Glomerular visceral epithelial cell (primary cell): ENCODE data around the gene HSD3B1.
"Not testable (repeated sequence)": the region's sequence is repeated elsewhere in the genome, so short reads cannot be mapped to it uniquely, and the experiment has no call there.

Experiments
- DNase-seq: peaks from one replicate; pipeline ENCODE4 v3.0.0-alpha.2; 2016; ENCODE audit errors: extremely low spot score

Gene HSD3B1

DNA sequence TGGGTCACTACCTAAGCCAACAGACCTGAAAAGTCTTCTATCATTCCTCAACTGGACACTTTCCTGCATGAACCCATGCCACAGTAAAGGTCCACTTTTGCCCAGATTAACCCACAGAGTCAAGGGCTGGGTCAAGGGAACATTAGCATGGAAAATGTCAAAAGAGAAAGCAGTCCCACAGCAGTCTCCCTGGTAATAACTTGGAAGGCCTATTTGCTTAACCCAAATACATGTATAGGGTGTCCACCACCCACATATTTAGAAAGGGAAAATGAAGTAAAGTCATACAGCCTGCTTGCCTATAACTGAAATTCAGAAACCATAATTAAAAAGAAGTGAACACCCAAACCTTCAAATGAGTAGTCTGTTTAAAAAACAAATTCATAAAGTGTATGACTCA lies 16.1 kb upstream of the HSD3B1 start:
- DNase-seq, result no peak

DNA sequence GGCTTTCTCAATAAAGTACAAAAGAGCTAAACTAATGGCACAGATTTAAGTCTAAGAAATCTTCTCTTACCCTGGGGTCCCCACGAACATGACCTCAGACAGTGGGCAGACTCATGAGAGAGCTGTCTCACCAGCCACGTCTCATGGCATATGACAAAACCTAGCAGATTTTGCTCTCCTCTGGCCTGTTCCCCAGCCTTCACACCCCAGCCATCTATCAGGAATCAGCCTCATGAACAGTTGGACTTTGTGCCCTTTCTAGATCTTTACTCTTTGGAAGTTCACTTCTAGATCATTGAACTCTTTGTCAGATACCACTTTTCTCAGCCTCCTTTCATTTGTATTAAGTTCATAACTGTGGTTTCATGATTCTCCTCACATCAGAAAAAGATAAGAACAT lies 14.2 kb upstream of the HSD3B1 start:
- no peak for DNase-seq

DNA sequence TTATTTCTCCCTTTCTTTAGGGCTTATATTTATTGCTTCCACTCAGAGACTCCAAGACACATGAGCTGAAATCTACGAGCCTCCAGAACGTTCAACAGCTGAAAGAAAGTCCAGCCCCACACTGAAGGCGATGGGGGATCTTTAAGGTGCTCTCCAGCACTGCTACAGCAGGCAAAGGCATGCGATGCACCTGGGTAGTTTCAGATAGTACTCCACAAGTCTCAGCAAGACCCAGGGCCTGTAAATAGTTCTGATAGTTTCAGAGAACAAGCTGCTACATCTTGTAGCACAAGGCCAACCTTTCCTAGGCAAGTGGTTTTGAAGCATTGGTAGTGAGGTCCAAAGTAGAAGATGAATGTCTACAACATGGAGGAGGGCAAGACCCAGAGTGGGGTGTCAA lies 2.2 kb upstream of the HSD3B1 start:
- DNase-seq, result no peak

DNA sequence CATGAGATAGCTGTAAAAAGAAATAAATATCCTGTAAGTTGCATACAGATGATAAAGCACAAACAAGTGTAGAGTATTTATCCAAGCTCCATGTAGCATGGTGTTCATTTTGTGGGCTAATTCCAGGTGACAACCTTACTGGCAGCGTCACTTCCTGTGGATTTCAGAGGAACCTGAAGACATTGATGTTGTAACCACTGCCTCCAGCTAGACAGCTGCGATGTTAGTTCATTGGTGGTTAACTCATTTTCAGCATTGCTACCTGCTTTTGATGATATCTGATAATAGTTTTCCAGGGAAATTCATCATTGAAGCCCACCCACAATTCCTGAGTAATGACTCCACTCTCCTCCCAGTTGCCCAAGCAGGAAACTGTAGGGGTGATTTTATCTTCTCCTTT lies 3.0 kb downstream of the HSD3B1 start:
- DNase-seq, result no peak

DNA sequence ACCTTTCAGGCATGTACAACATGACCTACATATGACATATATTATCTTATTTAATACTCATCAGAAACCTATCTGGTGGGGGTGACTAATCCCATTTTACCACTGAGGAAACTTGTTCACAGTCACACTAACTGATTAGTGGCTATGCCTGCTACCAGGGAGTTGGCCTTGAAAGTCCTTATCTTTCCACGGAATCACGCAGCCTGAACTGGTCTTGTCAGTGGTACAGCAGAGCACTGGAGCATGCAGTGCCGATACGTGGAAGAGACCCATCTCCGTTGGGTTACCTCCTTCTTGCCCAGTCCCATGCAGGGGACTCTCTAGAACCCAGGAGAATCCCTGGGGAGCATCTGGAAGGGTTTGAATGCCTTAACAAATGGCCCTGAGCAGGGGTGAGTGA lies 8.2 kb downstream of the HSD3B1 start:
- DNase-seq, result no peak

DNA sequence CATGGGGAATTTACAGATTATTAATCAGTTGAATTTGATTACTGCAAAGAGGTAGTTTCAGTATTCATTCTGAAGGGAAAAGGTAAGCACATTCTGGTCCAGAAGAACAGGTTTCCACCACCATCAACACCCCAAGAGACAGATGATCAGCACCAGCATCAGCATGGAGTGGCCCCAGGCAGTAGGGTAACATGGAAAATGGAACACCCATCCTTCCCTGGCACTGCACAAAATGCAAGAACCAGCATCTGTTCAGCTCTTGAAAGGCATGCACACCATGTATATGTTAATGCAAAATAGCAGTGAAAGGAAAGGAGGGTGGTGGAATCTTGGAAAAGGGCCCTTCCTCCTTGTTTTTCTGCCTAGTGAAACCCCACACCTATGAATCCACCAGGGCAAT lies 9.2 kb downstream of the HSD3B1 start:
- no peak for DNase-seq

DNA sequence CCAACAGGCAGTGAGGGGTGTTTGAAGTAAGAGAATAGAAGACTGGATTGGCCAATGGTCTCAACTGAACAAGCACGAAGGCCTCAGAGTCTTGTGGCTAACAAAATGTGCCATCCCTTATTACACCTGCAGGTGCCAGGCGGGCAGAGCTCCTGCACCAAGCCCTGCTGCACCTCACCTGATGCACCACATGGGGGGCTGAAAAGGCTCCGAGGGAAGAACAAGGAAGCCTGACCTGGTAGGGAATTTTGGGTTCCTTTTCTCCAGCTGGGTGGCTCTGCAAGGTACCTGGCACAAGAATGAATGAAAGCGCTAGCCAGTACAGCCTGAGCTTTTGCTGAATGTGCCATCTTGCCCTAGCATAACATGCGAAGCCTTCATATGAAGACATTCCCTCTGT lies 9.7 kb downstream of the HSD3B1 start:
- DNase-seq, result no peak

DNA sequence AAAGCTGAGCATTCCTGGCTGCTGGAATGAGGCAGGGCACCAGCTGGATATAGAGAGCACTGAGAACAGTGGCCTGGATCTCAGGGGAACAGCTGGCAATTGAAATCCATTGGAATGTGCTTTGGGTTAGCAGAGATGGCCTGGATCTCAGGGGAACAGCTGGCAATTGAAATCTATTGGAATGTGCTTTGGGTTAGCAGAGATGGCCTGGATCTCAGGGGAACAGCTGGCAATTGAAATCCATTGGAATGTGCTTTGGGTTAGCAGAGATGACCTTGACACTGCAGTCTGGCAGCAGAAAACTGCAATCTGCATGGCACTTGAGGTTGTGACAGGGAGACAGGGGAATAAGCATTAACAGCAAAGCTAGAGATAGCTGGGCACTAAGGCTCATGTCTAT lies 10.7 kb downstream of the HSD3B1 start:
- not testable (repeated sequence) for DNase-seq

DNA sequence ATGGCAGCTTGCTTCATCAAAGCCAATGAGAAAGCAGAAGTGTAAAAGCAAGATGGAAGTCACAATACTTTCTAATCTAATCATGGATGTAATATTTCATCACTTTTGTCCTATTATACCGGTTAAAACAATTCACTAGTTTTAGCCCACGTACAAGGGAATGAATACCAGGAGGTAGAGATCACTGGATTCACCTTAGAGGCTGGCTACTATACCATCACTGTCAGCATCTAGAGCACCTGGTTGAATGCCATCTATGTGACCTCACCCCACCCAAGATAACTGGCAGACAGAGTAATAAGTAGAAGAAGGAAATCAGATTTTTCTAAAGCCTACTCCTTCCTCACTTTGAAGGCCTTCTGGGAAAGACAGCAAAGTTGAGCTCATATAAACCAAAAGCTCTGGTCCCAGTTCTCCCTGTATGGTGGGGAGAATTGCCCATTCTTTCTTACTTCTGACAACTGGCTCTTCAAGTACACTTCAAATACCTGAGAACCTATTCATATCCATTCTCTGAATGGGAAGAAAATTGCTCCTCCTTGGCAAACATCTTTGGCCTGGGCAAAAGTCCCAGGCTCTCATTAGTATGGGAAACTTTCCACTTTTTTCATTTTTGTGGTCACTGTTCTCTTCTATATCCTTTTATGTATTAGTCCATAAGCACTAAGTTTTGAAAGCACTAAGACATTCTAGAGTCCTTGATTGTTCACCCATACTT lies 24.8 kb downstream of the HSD3B1 start:
- no peak for DNase-seq

DNA sequence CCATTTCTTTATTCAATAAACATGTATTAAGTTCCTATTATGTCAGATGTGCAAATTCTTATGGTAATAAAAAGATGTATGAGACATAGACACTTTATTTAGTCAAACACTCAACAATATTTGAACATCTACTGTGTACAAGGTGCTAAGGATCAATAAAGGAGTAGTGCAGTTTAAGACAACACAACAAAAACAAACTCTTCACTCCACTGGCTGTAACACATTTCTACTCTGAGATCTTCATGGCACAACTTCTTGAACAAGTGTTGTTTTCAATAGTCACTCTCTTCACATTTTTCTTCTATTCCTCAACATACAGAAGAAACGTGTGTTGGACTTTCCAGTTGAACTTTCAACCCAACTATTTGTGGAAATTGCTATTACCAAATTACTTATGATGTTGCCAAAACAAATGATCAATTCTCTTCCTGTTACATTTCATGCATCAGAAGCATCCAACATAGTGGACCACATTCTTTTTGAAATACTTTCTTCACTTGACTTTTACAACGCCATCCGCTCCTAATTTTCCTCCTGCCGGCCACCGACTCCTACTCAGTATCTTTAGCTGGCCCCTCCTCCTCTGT lies 25.4 kb downstream of the HSD3B1 start:
- no peak for DNase-seq

DNA sequence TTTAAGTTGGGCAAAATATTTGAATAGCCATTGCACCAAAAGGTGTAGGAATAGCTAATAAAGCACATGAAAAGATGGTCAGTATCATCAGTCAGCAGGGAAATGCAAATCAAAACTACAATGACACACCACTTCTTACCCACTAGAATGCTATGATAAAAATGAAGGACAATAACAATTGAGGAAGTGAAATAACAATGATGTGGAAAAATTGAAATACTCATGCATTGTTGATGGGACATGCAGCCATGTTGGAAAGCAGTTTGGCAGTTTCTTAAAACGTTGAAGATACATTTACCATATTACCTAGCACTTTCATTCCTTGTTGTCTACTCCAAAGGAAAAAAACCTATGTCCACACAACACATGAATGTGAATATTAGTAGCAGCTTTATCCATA lies 28.4 kb downstream of the HSD3B1 start:
- DNase-seq, result no peak

DNA sequence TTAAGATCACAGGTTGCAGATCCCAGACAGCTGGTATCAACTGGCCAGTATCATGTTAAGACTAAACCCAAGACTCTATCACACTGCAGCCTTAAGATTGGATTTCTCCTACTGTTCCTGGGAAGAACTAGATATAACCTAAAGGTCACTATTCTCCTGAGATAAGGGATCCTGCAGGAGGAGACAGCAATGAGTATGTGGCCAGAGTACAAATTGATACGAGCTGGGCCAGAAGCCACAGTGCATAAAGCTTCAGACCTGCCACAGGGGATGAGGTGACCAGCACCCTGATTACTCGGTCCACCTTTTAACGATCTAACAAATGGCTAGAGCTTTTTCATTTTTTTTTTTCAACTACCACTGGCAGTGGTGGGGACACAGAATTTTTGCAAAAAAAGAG lies 31.0 kb downstream of the HSD3B1 start:
- DNase-seq, result no peak

DNA sequence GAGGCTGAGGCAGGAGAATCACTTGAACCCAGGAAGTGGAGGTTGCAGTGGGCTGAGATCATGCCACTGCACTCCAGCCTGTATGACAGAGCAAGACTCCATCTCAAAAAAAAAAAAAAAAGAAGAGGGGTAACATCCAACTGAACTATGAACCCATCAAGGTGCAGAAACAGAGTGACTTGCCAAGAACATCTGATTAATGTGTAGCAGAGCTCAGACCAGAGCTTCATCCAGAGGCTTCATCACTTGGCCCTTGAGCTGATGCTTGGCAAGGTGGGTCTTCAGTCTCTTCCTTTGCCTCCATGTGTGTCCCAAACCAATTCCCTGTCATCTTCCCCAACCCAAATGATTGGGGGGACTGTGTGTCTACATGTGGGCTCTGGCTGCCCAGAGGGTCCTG lies 32.6 kb downstream of the HSD3B1 start:
- no peak for DNase-seq

DNA sequence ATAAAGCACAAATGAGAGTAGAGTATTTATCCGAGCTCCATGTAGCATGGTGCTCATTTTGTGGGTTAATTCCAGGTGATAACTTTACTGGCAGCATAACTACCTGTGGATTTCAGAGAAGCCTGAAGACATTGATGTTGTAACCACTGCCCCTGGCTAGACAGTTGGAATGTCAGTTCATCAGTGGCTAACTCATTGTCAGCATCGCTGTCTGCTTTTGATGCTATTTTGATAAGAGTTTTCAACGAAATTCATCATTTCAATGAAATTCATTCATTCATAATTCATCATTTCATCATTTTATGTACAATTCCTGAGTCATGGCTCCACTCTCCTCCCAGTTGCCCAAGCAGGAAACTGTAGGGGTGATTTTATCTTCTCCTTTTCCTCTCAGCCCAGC lies 34.4 kb downstream of the HSD3B1 start:
- no peak for DNase-seq

DNA sequence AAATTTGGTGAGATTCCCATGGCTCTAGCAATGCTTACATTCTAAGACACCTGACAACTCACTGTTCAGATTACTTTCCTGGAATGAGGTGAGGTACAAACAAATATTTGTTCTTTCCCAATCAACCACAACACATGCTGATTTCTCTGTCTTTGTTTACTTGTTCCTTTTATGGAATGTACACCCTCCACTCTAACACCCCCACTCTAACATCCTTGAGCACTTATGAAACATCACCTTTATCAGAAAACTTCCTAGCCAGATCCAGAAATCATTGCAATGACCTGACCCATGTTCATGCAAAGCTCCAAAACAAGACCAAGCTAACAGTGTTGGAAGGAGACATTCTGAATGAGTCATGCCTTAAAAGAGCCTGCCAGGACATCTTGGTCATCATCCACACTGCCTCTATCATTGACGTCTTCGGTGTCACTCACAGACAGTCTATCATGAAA lies 35.5 kb downstream of the HSD3B1 start:
- DNase-seq, result no peak

DNA sequence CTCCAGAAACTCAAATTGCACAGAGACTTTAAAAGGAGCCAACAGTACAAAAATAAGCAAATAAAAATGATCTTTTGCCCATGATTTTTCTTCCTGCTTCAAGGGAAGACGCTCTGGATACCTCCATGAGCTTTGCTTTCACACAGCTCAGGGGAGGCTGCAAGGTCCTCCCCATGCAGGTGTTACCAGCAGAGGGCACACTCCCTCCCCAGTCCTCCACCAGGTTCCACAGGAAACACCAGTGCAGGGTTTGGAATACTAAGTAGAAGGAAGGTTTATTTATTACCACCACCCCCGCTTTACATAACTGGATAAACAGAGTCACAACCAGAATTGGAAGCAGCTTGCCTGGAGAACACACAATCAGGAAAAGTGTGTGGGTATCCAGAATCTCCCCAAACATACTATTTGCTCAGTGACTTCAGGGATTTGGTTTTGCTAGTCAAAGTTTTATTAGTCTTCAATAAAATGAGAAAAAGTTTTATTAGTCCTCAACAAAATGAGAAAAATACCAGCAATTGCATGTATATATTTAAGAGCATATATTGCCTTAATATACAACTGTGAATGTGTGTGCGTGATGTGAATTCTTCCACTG lies 37.3 kb downstream of the HSD3B1 start:
- DNase-seq, result no peak

DNA sequence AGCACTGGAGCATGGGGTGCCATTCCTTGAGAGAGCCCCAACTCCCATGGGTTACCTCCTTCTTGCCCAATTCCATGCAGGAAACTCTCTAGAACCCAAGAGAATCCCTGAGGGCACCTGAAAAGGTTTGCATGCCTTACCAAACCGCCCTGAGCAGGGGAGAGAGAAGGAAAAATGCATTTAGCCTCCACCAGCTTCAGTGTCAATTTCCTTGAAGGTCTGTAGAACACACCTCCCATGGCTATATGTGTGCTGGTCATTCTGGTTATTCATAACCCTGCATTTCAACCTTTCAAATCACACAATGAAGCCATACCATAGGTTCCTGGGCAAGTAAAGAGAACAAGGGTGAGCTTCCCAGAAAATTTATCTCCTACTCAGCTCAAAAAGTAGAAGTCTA lies 39.6 kb downstream of the HSD3B1 start:
- DNase-seq, result no peak

DNA sequence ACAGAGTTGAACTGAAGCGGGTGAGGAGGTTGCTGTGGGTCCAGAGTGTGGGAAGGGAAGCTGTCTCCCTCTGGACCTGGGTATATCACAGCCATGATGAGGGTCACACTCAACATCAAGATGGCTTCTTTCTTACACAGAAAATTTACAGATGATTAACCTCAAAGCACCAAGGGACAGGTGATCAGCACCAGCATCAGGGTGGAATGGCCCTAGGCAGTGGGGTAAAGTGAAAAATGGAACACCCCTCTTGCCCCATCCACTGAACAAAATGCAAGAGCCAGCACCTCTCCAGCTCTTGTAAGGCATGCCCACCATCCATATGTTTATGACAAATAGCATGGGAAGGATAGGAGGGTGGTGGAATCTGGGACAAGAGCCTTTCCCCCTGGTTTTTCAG lies 40.3 kb downstream of the HSD3B1 start:
- DNase-seq, result no peak

DNA sequence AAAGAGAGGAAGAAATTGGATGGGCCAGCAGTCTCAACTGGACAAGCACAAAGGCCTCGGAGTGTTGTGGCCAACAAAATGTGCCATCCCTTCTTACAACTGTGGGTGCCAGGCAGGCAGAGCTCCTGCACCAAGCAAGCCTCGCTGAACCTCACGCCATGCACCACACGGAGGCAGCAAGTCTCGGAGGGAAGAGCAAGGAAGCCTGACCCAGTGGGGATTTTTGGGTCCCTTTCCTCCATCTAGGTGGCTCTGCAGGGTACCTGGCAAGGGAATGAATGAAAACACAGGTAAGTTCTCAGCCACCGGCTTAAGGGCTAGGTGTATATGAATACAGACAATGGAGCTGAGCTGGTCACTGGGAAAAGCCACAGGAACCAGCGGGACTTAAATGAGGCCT lies 40.8 kb downstream of the HSD3B1 start:
- DNase-seq, result no peak

DNA sequence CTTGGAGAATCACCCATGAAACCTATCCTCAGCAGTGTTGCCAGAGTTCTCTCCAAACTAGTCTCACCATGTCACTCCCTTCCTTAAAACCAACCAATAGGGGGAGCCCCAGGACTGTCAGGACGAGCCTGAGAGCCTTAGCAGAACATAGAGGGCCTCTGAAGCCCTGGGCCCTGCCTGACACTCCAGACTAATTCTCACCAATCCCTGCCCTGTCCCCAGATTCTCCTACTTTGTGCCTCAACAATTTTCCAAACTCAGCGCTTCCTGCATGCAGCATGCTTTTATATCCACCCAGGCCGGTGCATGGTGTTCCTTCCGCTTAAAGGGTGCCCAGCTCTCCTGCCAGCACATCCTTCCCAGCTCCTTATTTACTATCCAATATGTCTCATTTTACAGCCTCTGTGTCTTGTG lies 42.7 kb downstream of the HSD3B1 start:
- peak; percentile 55 for DNase-seq

DNA sequence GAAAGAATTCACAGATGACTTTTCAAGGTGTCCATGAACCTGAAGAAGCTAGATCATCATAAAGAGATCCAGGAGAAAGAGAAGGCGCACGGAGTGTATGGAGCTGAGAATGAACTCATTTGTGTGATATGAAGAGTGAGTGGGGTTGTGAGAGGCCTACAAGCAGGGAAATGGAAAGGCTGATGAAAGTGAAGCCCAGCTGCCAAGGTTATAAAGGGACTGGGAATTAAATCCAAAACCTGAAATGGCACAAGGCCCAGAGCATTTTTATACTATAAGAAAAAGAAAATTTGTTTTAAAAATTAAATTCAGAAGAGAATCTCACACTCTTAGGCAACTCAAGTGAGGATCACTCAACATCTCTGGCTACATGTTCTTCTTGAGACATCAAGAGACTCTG lies 43.4 kb downstream of the HSD3B1 start:
- DNase-seq, result no peak

DNA sequence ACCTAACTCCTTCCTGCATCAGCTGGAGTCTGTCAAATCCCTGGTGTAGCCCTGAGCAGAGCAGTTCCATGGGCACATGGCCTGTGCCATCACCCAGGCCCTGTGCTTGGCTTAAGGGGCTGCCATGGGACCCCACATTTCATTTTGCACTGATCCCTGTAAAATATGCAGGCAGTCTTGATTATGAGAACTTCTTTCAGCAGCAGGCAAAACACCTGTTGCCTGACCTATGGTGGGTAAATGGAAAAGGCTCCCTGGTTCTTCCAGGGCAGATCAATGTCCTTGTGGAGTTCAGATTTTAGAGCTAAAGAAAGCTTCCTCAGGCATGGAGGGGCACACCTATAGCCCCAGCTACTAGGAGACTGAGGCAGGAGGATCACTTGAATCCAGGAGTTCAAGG lies 44.2 kb downstream of the HSD3B1 start:
- DNase-seq, result no peak

DNA sequence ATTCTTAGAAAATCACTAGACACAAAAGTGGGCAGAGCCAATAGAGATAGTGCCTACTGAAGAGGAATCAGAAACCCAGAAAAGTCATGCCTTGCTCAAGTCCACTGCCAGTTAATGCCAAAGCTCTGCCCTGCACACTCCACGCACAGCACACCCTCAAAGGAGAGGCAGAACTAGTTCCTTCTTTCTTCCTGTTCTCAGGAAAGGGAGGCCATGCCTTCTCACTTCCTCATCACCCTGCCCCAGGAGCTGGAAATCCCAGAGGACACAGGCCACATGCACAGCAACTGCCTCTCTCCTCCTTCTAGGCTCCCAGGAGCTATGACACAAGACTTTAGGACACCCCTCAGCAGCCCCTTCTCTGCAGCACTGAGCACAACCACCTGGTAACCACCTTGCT lies 45.6 kb downstream of the HSD3B1 start:
- not testable (repeated sequence) for DNase-seq
